PC-3 (cell line): Measurements from ENCODE around the gene ZBTB7C. TPM values are rescaled to one million over a fixed set of nuclear protein-coding genes. Genes with fewer than 3 reads are reported as not detected.

Experiments
- ATAC-seq: fragments of 200-7000 bp; cut with Tn5 transposase; 2 replicates; pipeline ENCODE4 v1.9.1; 2020; ENCODE audit warnings: mild to moderate bottlenecking, moderate library complexity
- BruUV-seq: library from RNA; stranded (reverse); fragments of 400-500 nt; replicated peaks from 2 replicates; lab custom pipeline; 2021; lab: Mats Ljungman, UMichigan
- CTCF ChIA-PET: fragments of 300-600 bp; sonication (Branson Sonifier 250); formaldehyde crosslinking; loops from one replicate; lab custom pipeline; 2022; ENCODE audit warnings: antibody characterized with exemption; lab: Charles Lee
- POLR2A ChIA-PET: fragments of 300-600 bp; sonication (Branson Sonifier 250); formaldehyde crosslinking; loops from one replicate; lab custom pipeline; 2022; ENCODE audit warnings: antibody characterized with exemption; ENCODE audit not compliant: unreplicated experiment; lab: Charles Lee
- DNase-seq: peaks from one replicate; pipeline ENCODE4 v3.0.0-alpha.2; 2015
- H2AFZ ChIP-seq: fragments of 300-600 bp; sonication (generic); 2 replicates; pipeline ENCODE4 v1.6.0; 2016; ENCODE audit warnings: antibody characterized with exemption, low read length
- H3F3A ChIP-seq: fragments of 300-600 bp; sonication (generic); one replicate; pipeline ENCODE4 v1.6.0; 2017; ENCODE audit warnings: antibody characterized with exemption, low read length, control low read depth, mild to moderate bottlenecking; ENCODE audit not compliant: unreplicated experiment
- H3K27ac ChIP-seq: fragments of 300-600 bp; sonication (generic); 2 replicates; pipeline ENCODE4 v1.5.1; 2016; ENCODE audit warnings: mild to moderate bottlenecking, low read length
- H3K27me3 ChIP-seq: fragments of 300-600 bp; sonication (generic); 2 replicates; pipeline ENCODE4 v1.6.1; 2016; ENCODE audit warnings: low read length, mixed read lengths
- H3K36me3 ChIP-seq: fragments of 300-600 bp; sonication (generic); 2 replicates; pipeline ENCODE4 v1.6.1; 2016; ENCODE audit warnings: low read depth, mixed run types, low read length, mixed read lengths
- H3K4me1 ChIP-seq: fragments of 300-600 bp; sonication (generic); 2 replicates; pipeline ENCODE4 v1.5.1; 2016; ENCODE audit warnings: low read length; ENCODE audit not compliant: insufficient read depth
- H3K4me2 ChIP-seq: fragments of 300-600 bp; sonication (generic); 2 replicates; pipeline ENCODE4 v1.6.0; 2016; ENCODE audit warnings: low read length
- H3K4me3 ChIP-seq: fragments of 300-600 bp; sonication (generic); 2 replicates; pipeline ENCODE4 v1.5.1; 2016; ENCODE audit warnings: mild to moderate bottlenecking, low read length, mixed read lengths
- H3K79me2 ChIP-seq: fragments of 300-600 bp; sonication (generic); 2 replicates; pipeline ENCODE4 v1.6.1; 2017; ENCODE audit warnings: low read length, mixed read lengths
- H3K9ac ChIP-seq: fragments of 300-600 bp; sonication (generic); 2 replicates; pipeline ENCODE4 v1.6.0; 2016; ENCODE audit warnings: mild to moderate bottlenecking, low read length
- H3K9me2 ChIP-seq: fragments of 300-600 bp; sonication (generic); replicated peaks from 2 replicates; pipeline ENCODE4 v1.6.1; 2016; ENCODE audit warnings: mixed run types, low read length, mixed read lengths
- H3K9me3 ChIP-seq: fragments of 300-600 bp; sonication (generic); 2 replicates; pipeline ENCODE4 v1.6.1; 2016; ENCODE audit warnings: low read length, mixed read lengths
- H4K20me1 ChIP-seq: fragments of 300-600 bp; sonication (generic); 2 replicates; pipeline ENCODE4 v1.6.1; 2016; ENCODE audit warnings: low read length, mixed read lengths
- CTCF ChIP-seq: fragments of 300-600 bp; sonication (generic); conservative IDR thresholded peaks from 2 replicates; pipeline ENCODE4 v1.5.1; 2017; ENCODE audit warnings: antibody characterized with exemption, low read depth, mild to moderate bottlenecking, low read length
- EZH2 ChIP-seq: fragments of 300-600 bp; sonication (generic); IDR thresholded peaks from one replicate; pipeline ENCODE4 v1.6.1; 2017; ENCODE audit warnings: antibody characterized with exemption, mild to moderate bottlenecking, low read length; ENCODE audit not compliant: unreplicated experiment
- EZH2phosphoT487 ChIP-seq: fragments of 300-600 bp; sonication (generic); IDR thresholded peaks from 2 replicates; pipeline ENCODE4 v1.6.1; 2018; ENCODE audit warnings: mild to moderate bottlenecking, antibody characterized with exemption, low read length, borderline replicate concordance
- intact Hi-C: fragments of 100-400 bp; cut with micrococcal nuclease; formaldehyde crosslinking; loops from 2 replicates; pipeline ENCODE4 v1.9.0; 2023
- total RNA-seq: library from RNA; depleted of rRNA; stranded (reverse); fragments of >200 nt; gene quantifications from 2 replicates; pipeline ENCODE4 v1.2.3, GENCODE V29; 2014

ZBTB7C gene
- total RNA-seq, 1 experiment from 2014 or later = 1.3 TPM

GRCh38 chr18:48098538-48098937 lies 310.6 kb downstream of the ZBTB7C start:
- ATAC-seq (no peak), DNase-seq (no peak)
- CTCF ChIA-PET = no interaction called here
- Histone ChIP-seq H3K27ac (peak overlapping the region; percentile 40), H3K27me3 (no peaks in the 10 kb centered on the region), H3K4me1 (no peaks in the 10 kb centered on the region), H3K9me2 (no peaks in the 10 kb centered on the region), H3K4me2 (0 out of 2 replicates have a peak overlapping the region, but pooled peaks have one; percentile 16), H3K9ac (no peak overlapping the region), H2AFZ (no peak overlapping the region), H3K79me2 (no peaks in the 10 kb centered on the region), H3K36me3 (no peaks in the 10 kb centered on the region), H3K9me3 (no peaks in the 10 kb centered on the region), H3F3A (no peaks in the 10 kb centered on the region), H3K4me3 (no peak overlapping the region), H4K20me1 (no peaks in the 10 kb centered on the region)
- POLR2A ChIA-PET = no interaction called here
- intact Hi-C loops = no loop called here
- no TSS peak for BruUV-seq
- no peak for TF ChIP-seq EZH2phosphoT487
- TF ChIP-seq CTCF = no peak
- no peak for TF ChIP-seq EZH2

DNA sequence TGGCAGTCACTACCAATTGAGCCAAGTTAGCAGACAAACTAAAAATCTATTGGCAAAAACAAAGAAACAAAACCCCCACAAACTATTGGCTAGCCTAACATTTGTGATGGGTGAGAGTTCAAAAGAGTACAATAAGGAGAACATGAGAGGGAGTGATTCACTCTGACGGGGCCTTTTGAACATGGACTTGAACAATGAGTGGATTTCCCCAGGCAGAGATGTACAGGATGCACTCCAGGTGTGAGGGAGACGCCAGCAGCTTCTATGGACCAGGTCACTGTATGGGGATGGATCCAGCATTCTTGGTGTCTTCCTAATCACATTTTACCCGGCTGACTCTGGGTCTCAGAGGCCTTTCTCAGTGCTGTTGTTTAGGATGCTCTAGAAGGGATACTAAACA lies 311.2 kb downstream of the ZBTB7C start:
- ChIA-PET CTCF (no interaction called here), POLR2A (no interaction called here)
- peak overlapping the region; percentile 40 for H3K27ac ChIP-seq

More for the DNA sequence above, 311.2 kb downstream of the ZBTB7C start:
- ATAC-seq (peak; percentile 45; the same call in 1 of the 2 replicates), DNase-seq (peak; percentile 58)
- H3K27me3 ChIP-seq = no peaks in the 10 kb centered on the region
- no peaks in the 10 kb centered on the region for H3K9me2 ChIP-seq
- 0 out of 2 replicates have a peak overlapping the region, but pooled peaks have one; percentile 16 for H3K4me2 ChIP-seq
- no peak overlapping the region for H3K9ac ChIP-seq
- no peaks in the 10 kb centered on the region for H3F3A ChIP-seq
- no peaks in the 10 kb centered on the region for H3K4me1 ChIP-seq
- intact Hi-C loops = no loop called here
- H3K4me3 ChIP-seq = no peak overlapping the region
- H3K9me3 ChIP-seq = no peaks in the 10 kb centered on the region
- H3K79me2 ChIP-seq = no peaks in the 10 kb centered on the region
- H4K20me1 ChIP-seq = no peaks in the 10 kb centered on the region
- no peak overlapping the region for H2AFZ ChIP-seq
- no peak for TF ChIP-seq EZH2phosphoT487
- no peak for TF ChIP-seq CTCF
- no peak for TF ChIP-seq EZH2
- BruUV-seq = no TSS peak
- no peaks in the 10 kb centered on the region for H3K36me3 ChIP-seq
